ENCODE measurements around the gene B9D2.

B9D2 gene

DNA sequence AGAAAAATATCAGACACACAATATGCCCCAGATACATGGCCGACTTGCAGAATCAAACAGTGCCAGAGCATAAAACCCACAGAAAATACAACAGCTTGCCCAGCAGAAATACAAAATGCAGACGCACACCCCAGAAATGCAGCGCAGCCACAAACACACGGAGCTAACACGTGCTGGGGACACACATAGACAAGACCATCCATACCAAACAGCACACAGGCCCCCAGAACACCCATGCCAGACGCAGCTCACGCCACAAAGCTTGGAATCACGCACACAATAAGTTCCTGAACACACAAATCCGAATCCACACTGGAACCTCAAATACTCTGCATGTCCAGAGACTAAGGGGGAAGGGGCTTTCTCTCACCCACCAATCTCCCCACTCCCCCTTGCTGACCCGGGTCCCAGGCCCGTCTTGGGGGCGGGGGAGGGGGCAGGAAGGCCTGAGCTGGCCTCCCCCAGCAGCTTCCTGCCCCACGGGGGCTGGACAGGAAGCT is 36.8 kb downstream of the B9D2 start:
- no peak for DNase-seq

- DNase-seq, result peak; percentile 50 to 52
Observed at GRCh38 chr19:41325947-41326706, 37.8 kb downstream of the B9D2 start.

DNA sequence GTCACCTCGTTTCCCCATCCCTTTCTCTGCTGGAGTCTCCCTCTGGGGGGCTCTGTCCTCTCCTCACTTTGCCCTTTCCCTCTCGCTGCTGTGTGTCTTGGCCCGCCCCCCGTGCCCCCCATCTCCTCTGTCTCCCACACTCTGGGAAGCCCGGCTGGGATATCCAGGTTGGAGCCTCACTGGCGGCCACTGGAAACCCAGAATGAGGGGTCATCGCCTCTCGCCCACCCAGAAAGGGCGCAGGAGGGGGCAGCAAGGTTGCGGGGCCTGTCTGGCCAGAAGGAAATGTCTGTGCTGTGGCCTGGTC is 38.4 kb downstream of the B9D2 start:
- DNase-seq, result no peak

- no peak for DNase-seq
Observed at GRCh38 chr19:41324921-41325639, 38.9 kb downstream of the B9D2 start.

GRCh38 chr19:41324231-41324702 is 39.7 kb downstream of the B9D2 start:
- DNase-seq, result no peak

DNA sequence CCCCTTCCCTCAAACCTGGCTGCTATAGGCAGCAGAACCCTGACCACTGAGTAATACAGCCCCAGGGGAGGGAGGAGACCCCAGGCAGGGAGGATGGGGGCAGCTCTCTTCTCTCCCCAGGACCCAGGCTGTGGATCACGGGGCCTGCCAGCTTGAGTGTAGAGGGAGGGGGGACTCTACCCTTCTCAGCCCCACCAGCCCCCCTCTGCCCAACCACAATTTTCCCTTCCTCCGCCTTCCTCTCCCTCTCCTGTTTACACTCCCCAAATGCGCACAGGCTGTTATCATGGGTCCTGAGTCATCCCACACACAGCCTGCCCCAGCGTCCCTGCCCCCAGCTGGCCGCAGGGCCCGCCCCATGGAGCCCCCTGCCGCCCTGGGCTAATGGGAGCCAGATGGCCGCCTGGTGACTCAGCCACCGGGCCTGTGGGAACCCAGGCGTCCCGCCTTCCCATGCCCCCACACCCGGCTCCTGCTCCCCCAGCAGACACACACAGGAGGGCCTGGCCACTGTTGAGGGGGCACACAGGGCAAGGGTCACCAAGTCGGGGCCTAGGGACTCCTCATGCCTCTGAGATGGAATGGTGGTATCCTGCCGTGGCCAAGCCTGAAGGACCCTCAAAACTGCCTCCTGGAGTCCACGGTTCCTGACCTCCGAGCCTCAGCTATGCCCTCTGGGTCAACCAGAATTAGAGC is 40.4 kb downstream of the B9D2 start:
- DNase-seq, result no peak

- no peak for DNase-seq
Observed at GRCh38 chr19:41323023-41323422, 40.9 kb downstream of the B9D2 start.

- no peak for DNase-seq
Observed at GRCh38 chr19:41322451-41322850, 41.5 kb downstream of the B9D2 start.

DNA sequence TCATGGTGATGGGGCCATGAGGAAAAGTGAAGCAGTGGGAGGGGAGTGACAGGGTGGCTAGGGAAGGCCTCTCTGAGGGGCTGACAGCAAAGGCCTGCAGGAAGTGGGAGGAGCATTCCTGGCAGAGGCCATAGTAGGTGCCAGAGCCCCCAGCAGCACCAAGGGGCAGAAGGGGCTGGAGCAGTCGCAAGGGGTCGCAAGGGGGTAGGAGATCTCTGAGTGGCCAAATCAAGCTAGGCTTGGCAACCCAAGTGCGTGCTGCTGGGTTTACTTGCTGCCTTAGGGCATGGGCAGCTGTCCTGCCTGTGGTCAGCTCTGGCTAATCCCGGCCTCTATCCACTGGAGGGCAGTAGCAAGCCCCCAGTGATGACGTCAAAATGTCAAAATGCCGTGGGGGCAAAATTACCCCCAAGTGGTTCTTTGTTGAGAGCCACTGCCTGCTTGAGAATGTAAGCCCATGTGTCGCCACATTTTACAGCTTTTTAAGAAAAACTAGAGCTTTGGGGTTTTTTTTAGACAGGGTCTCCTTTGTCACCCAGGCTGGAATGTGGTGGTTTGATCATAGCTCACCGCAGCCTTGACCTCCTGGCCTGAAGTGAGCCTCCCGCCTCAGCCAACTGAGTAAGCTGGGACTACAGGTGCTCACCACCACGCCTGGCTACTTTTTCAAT is 42.2 kb downstream of the B9D2 start:
- no peak for DNase-seq

DNA sequence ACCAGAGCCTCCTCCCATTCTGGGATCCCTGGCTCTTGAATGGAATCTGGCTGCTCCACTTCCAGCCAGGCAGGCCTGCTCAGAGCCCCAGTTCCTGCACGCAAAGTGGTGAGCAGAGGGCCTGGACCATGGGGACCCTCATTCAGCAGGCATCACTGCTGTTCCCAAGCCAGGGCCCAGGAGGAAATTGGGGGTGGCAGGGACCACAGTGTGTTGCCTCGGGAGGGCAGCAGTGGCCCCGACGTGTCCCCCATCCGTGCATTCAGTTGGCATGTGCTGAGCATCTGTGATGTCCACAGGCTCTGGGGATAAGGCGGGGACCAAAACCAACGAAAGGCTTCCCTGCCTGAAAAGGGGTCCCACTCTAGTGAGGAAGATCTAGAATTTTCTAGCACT is 42.7 kb downstream of the B9D2 start:
- DNase-seq, result no peak

DNA sequence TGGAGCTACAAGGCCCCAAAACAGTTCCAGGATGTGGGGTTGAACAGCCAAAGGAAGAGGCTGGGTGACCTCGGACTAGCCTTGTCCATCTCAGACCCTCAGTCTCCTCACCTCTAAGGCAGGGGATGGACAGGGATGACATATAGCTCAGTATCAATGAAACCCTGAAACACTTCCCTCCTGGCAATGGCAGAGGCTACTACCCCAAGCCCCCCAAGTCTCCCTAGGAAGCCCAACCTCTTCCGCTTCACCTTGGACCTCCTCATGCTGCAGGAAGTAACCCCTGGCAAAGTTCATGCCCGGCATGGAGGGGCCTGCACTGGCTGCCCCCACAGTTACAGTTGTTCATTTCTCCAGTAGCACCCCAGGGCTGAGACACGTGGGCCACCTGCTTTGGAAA is 43.4 kb downstream of the B9D2 start:
- DNase-seq, result no peak

DNA sequence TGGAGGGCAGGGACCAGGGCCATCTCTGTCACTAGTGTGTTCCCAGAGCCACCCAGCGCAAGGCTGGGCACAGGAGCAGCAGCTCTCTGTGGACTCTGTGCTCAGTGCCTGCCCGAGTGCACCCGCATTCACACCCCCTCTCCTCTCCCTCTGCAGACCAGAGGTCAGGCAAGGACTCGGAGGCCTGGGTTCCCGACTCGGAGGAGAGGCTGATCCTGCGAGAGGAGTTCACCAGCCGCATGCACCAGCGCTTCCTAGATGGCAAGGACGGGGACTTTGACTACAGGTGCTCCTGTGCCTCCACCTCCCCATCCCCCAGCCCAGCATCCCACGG is 43.8 kb downstream of the B9D2 start:
- DNase-seq, result no peak

GRCh38 chr19:41319500-41320184 is 44.3 kb downstream of the B9D2 start:
- no peak for DNase-seq

DNA sequence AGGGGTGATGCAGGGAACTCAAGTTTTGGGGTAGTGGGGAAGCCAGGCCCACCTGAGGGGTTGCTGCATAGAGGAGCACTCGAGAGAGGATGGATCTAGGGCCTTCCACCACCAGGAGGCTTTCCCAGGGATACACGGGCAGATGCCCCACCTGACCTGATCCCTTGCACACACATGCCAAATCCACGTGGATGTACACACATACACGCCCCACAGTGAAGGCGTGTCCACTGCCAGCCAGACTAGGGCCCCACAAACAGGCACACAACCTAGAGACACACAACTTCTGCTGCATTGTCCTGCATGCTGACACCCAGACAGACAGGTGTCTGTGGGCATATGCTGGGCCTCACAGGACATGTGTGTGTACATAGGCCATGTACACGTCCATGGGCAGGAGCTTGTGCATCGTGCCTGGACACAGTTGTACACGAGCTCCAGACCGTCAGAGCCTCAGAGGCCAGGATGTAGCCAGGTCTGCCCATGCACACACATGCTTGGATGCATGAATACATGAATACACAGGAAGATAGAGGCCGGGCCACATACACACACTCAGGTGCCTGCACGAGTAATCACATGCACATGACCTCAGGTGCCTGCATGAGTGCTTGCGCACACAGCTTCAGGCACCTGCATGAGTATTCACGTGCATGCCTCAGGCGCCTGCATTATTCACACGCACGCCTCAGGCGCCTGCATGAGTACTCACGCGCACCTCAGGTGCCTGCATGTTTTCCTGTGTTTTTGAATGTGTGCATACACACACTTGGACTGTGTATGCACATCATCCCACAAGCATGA is 45.1 kb downstream of the B9D2 start:
- no peak for DNase-seq

GRCh38 chr19:41316306-41316920 is 47.5 kb downstream of the B9D2 start:
- no peak for DNase-seq

DNA sequence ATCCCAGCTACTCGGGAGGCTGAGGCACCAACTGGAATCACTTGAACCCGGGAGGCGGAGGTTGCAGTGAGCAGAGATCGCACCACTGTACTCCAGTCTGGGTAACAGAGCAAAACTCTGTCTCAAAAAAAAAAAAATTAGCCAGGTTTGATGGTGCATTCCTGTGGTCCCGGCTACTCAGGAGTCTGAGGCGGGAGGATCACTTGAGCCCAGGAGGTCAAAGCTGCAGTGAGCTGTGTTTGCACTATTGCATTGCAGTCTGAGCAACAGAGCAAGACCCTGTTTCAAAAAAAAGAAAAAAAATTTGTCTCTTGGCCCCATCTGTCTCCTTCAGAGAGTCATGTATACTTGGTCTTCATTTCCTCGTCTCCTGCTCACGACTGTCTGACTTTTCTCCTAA is 52.3 kb downstream of the B9D2 start:
- DNase-seq, result no peak

DNA sequence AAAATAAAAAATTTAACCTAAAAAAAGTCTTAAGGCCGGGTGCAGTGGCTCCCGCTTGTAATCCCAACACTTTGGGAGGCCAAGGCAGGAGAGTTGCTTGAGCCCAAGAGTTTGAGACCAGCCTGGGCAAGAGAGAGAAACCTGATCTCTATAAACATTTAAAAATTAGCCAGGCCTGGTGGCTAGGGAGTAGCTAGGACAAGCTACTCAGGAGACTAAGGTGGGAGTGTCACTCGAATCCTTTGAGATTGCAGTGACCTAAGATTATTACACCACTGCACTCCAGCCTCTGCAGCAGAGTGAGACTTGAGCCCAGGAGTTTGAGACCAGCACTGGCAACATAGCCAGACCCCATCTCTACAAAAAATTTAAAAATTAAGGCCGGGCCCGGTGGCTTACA is 52.9 kb downstream of the B9D2 start:
- DNase-seq, result no peak

DNA sequence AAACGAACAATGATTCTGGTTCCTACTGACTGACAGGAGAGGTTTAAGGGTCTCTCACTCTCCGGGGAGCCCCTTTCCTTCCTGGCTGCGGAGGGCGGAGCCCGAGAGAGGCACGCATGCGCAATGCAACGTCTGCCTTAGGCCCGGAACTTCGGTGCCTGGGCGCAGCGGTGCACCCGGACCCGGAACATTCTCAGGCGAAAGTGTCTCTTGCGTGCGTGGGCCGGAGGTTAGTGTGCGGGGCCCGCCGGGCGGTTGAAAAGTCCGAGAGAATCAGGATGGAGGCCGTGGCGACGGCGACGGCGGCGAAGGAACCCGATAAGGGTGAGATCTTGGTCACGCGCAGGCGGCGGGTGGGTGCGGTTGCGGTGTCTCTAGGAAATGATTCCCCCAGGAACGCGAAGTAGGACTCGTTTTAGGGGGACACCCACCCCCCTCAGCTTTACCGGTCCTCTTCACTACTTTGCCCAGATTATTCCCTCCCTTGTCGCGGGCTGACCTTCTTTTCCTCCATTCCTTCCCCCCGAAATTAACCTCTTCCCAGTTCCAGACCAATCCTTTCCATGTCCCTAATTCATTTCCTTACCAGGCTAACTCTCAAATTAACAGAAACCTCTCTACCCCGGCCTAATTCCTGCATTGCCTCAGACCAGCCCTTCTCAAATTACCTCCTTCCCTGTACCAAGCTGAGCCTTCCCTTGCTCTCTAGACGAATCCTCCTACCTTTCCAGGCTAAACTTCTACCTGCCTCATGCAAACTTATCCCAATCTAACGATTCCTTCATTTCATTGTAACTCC is 53.7 kb downstream of the B9D2 start, which contains the start of gene CCDC97:
Gene CCDC97 (plus strand): TSS at position 140 of the 799 bp plus-strand sequence. CDS start 139 bp downstream, at position 279.
- peak; percentile 94 for DNase-seq

DNA sequence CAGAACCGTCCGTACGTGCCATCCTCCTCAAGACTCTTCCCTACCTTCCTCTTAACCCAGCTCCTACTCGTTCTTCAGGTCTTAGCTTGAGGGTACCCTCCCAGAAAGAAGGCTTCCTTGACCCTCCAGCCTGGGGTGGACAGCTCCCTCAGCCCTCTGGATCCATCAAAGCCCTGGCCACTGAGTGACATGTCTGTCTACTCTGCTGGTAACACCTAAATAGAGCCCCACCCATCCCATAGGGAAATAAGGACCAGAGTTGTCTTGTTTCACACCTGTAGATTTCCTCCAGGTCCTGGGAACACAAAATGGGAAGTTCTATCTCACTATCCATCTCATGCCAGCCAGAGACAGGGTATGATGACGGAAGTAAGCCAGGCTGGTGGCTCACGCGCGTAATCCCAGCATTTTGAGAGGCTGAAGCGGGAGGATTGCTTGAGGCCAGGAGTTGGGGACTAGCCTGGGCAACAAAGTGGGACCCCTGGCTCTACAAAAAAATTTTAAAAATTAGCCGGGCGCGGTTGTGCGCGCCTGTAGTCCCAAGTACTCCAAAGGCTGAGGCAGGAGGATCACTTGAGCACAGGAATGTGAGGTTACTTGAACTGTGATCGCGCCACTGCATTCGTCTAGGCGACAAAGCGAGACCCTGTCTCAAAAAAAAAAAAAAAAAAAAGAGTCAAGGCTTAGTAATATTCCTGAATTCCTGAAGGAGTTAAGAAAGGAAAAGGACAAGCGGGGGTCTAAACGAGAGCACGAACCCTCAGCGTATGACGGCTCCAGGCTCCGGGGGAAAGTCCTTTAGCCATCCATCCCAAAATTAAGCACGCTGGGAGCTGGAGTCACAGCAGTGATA is 54.5 kb downstream of the B9D2 start:
- DNase-seq, result peak; percentile 53 to 57

Data from activated T-cell treated with anti-CD3 and anti-CD28 coated beads, Interleukin-2, amount 50 U/mL, for 48 hours (primary cell).